Stomach smooth muscle (tissue), 2 donors: Measurements from ENCODE around the gene PPP2R5C.

ENCODE experiments used
- H3K27ac ChIP-seq: one replicate; pipeline ENCODE4 v1.7.0; 2013; ENCODE audit warnings: mild to moderate bottlenecking, low read length, inconsistent platforms
- H3K27me3 ChIP-seq, 2 donors: one replicate each; pipeline ENCODE4 v1.7.0; 2013; ENCODE audit warnings: low read length in 2 of 2; ENCODE audit not compliant: insufficient read depth in 2 of 2, control insufficient read depth in 1 of 2
- H3K36me3 ChIP-seq, 2 donors: one replicate each; pipeline ENCODE4 v1.7.0; 2013; ENCODE audit warnings: low read length in 2 of 2; ENCODE audit not compliant: control insufficient read depth in 2 of 2, insufficient read depth in 2 of 2
- H3K4me1 ChIP-seq: one replicate; pipeline ENCODE4 v1.7.0; 2013; ENCODE audit warnings: low read length; ENCODE audit not compliant: control insufficient read depth, insufficient read depth
- H3K4me3 ChIP-seq, 2 donors: one replicate each; pipeline ENCODE4 v1.7.0; 2013; ENCODE audit warnings: low read length in 2 of 2
- H3K9ac ChIP-seq, 2 donors: one replicate each; pipeline ENCODE4 v1.7.0; 2013; ENCODE audit warnings: low read length in 2 of 2, mild to moderate bottlenecking in 1 of 2
- H3K9me3 ChIP-seq, 2 donors: one replicate each; pipeline ENCODE4 v1.7.0; 2013; ENCODE audit warnings: low read length in 2 of 2; ENCODE audit not compliant: control insufficient read depth in 2 of 2
- donor health status: healthy.
- donor health status: Pancreatic carcinoma.

PPP2R5C gene

DNA sequence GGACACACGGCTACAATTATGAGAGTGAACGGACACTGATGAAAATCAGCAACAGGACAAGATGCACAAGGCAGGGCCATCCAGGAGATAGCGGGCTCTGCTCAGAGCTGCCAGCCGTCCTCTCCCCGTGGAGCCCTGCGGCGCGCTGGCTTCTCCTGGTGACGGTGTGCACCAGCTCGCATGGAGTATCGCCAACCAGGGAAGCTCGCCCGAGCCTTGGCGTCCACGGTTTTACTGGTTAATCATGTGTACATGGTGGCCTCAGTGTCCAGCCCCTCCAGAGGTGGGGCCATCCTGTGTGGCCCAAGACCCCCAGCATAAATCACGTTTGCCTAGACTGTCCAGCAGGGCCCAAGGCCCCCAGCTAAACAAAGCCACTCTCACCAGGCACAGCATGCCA, 171.7 kb downstream of the PPP2R5C start:
- Histone ChIP-seq H3K36me3 (peaks cover 4 to 5% of the 10 kb centered on the region in 2 donors), H3K9me3 (no peaks in the 10 kb centered on the region), H3K9ac (no peak overlapping the region), H3K27me3 (no peaks in the 10 kb centered on the region), H3K27ac (no peak overlapping the region), H3K4me3 (no peak overlapping the region), H3K4me1 (no peaks in the 10 kb centered on the region)

DNA sequence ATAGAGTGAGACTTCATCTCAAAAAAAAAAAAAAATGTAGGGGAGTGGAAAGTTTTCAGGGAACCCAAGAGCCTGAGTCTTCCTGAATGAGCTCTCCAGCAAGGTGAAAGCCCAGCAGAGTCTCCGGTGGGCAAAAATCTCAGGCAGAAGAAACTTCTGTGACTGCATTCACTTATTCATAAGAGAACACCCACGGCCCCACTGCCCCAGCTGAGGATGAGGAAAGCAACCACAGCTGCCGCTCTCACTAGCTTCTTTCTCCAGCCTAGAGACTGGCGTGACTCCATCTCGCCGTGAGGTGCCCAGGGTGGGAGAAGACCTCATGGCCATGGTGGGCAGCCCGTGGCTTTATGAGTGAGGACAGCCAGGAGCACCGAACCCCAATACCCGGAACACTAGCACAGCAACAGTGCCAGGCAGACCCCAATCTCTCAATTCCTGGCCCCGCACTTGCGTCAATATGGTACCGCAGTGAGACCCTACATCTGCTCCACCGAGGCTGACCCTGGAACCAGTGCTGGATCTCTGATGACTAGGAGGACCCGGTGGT, 173.2 kb downstream of the PPP2R5C start:
- peaks cover 0 to 6% of the 10 kb centered on the region in 2 donors for H3K27me3 ChIP-seq
- no peaks in the 10 kb centered on the region for H3K4me1 ChIP-seq

DNA sequence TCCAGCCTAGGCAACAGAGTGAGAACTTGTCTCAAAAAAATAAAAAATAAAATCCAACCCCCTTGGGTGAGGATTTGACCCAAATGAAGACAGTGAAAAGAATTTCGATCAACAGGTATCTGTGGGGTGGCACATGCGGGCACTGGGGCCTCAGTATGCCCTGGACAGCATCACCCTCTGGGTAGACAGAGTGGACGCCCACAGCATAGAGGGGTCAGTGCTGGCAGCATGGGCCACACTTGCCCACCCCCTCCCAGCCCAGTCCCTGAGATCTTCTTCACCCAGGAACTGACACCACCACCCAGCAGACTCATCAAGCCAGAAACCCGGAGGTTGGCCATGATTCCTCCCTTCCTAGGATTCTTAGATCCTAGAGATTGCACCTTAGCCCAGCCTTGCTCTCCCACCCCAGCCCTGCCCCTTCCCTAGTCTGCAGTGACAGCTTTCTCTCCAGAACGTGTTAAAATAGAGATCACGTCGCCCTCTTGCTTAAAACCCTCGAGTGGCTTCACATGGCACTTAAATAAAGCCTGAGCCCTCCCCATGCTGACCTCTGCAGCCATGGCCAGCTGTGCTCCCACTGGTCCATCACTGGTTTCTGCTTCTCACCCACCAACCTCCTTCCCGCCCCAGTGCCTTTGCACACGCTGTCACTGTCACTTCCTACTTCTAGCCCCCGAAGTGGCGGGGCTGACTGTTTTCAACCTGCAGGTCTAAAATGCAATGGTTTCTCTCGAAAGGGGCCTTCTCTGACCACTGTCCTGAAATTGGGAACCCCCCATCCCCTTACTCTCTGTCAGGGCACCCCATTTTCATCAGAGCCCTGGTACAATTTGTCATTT, 176.6 kb downstream of the PPP2R5C start:
- no peak overlapping the region for H3K4me3 ChIP-seq
- H3K27ac ChIP-seq, result no peak overlapping the region
- H3K9ac ChIP-seq, result no peak overlapping the region
- H3K4me1 ChIP-seq, result no peaks in the 10 kb centered on the region
- H3K9me3 ChIP-seq, result no peaks in the 10 kb centered on the region
- peaks cover 6% of the 10 kb centered on the region in 2 donors for H3K27me3 ChIP-seq
- H3K36me3 ChIP-seq, result no peaks in the 10 kb centered on the region

More for the DNA sequence above, 173.2 kb downstream of the PPP2R5C start:
- Histone ChIP-seq H3K4me3 (no peak overlapping the region), H3K36me3 (no peaks in the 10 kb centered on the region), H3K9ac (no peak overlapping the region), H3K9me3 (no peaks in the 10 kb centered on the region), H3K27ac (no peak overlapping the region)

DNA sequence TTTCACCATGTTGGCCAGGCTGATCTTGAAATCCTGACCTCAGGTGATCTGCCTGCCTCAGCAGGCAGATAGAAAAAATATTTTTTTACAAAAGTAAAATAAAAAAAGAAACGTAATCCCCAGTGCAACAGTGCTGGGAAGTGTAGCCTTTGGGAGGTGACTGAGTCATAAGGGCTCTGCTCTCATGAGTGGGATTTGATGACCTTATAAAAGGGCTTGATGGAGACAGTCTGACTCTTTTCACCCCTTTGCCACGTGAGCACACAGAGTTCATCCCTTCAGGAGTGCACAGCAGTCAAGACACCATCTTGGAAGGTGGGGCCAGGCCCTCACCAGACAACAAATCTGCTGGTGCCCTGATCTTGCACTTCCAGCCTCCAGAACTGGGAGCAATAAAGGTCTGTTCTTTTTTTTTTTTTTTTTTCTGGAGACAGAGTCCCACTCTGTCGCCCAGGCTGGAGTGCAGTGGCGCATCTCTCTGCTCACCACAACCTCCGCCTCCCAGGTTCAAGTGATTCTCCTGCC, 178.2 kb downstream of the PPP2R5C start:
- H3K4me3 ChIP-seq, result no peak overlapping the region
- peaks cover 6% of the 10 kb centered on the region in 2 donors for H3K27me3 ChIP-seq
- no peaks in the 10 kb centered on the region for H3K4me1 ChIP-seq
- H3K27ac ChIP-seq, result no peak overlapping the region
- no peaks in the 10 kb centered on the region for H3K9me3 ChIP-seq
- H3K36me3 ChIP-seq, result no peaks in the 10 kb centered on the region
- H3K9ac ChIP-seq, result no peak overlapping the region

DNA sequence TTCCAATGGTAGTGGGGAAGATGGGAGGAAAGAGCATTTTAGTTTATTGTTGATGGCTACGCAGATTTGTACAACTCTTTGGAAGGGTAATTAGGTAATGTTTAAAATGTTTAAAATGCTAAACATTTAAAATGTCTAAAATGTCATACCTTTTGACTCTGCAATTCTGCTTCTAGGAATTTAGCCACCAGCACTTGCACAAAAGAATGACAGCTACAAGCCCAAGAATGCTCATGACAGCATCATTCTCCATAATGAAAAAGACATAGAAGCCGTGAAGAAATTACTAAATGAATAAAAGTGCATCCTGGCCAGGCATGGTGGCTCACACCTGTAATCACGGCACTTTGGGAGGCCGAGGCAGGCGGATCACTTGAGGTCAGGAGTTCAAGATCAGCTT, 182.9 kb downstream of the PPP2R5C start:
- Histone ChIP-seq H3K36me3 (no peaks in the 10 kb centered on the region), H3K27me3 (peaks cover 5 to 9% of the 10 kb centered on the region in 2 donors), H3K27ac (no peak overlapping the region), H3K9me3 (no peaks in the 10 kb centered on the region), H3K9ac (no peak overlapping the region), H3K4me3 (no peak overlapping the region), H3K4me1 (peaks cover 13% of the 10 kb centered on the region)

DNA sequence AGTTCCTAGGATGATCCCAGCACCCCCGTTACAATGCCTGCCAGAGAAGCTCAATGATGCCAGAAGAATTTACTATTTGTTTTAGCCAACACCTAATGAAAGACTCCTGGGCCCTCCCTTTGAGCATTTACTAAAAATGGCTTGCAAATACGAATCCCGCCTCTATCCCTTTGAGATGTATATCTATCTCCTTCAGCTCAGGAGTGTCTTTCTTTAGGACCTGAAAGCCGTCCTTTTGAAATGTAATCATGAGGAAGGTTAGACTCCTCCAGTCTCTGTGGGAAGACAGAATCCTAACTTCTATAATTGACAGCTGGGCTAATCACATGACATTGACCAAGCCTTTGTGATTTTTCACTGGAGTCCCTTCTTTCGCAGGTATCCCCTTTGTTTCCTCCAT, 183.7 kb downstream of the PPP2R5C start:
- Histone ChIP-seq H3K9me3 (no peaks in the 10 kb centered on the region), H3K27me3 (peaks cover 5 to 9% of the 10 kb centered on the region in 2 donors), H3K4me3 (no peak overlapping the region), H3K4me1 (peaks cover 17% of the 10 kb centered on the region), H3K9ac (peak overlapping the region in 1 of 2 donors; percentile 36), H3K36me3 (no peaks in the 10 kb centered on the region), H3K27ac (no peak overlapping the region)

GRCh38 chr14:101947577-101947903, 186.0 kb downstream of the PPP2R5C start:
- peaks cover 20% of the 10 kb centered on the region for H3K4me1 ChIP-seq
- H3K36me3 ChIP-seq, result no peaks in the 10 kb centered on the region

GRCh38 chr14:101947904-101948665, 186.6 kb downstream of the PPP2R5C start:
- H3K4me3 ChIP-seq, result peak overlapping the region; percentile 97 to 98
- peak overlapping the region; percentile 98 to 100 for H3K9ac ChIP-seq
- peaks cover 3 to 5% of the 10 kb centered on the region in 2 donors for H3K27me3 ChIP-seq
- no peaks in the 10 kb centered on the region for H3K9me3 ChIP-seq
- H3K36me3 ChIP-seq, result no peaks in the 10 kb centered on the region
- peak overlapping the region; percentile 98 for H3K27ac ChIP-seq
- peaks cover 20% of the 10 kb centered on the region for H3K4me1 ChIP-seq

More at GRCh38 chr14:101947577-101947903, 186.0 kb downstream of the PPP2R5C start:
- H3K9me3 ChIP-seq, result no peaks in the 10 kb centered on the region
- peak overlapping the region; percentile 85 to 100 for H3K9ac ChIP-seq
- peak overlapping the region; percentile 97 to 98 for H3K4me3 ChIP-seq
- H3K27me3 ChIP-seq, result peaks cover 5 to 6% of the 10 kb centered on the region in 2 donors
- H3K27ac ChIP-seq, result peak overlapping the region; percentile 98

DNA sequence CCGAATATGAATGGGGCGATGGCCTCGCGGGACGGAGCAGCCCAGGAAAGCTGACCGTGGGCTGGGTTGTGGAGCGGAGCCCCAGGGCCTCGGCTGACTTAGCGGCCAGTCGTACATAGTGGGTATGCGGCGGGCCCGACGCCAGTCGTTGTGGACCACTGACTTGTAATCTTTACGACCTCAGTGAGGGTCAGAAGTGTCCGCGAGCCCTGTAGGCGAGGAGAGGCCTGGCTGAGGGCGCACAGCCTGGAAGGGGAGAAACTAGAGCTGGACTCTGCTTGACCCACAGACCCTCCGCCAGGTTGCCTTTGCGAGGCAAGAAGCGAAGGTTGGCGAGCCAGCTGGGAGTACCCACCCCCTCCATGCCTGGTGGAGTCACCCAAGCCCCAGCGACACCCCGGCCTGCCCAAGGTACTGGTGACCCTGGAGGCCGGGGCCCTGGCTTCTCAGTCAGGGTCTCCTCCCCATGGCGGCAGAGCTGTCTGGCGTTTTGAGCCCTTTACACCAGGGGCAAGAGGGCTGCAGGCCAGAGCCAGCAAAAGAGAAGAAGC, 187.2 kb downstream of the PPP2R5C start:
- Histone ChIP-seq H3K36me3 (no peaks in the 10 kb centered on the region), H3K27ac (peak overlapping the region; percentile 98), H3K9me3 (no peaks in the 10 kb centered on the region), H3K27me3 (peaks cover 3 to 5% of the 10 kb centered on the region in 2 donors), H3K9ac (peak overlapping the region; percentile 98), H3K4me1 (peaks cover 20% of the 10 kb centered on the region), H3K4me3 (peak overlapping the region; percentile 97 to 98)

DNA sequence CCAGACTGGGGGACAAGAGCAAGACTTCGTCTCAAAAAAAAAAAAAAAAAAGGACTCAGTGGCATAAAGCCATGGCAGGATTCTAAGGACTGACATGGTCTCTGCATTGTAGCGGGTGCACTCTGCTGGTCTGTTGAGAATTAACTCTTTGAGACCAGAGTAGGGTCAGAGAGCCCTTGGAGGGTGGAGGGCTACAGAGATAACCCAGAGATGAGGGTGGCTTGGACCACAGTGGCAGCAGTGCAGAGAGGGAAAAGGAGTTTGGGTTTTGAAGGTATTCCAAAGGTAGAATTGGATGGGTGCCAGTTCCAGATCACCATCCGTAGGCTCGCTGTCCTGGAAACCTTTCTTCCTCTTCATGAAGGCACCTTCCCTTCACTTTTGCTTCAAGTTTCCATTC, 188.6 kb downstream of the PPP2R5C start:
- no peak overlapping the region for H3K4me3 ChIP-seq
- no peaks in the 10 kb centered on the region for H3K9me3 ChIP-seq
- H3K27me3 ChIP-seq, result peaks cover 3% of the 10 kb centered on the region in 2 donors
- H3K36me3 ChIP-seq, result no peaks in the 10 kb centered on the region
- peak overlapping the region in 1 of 2 donors; percentile 14 for H3K9ac ChIP-seq
- peaks cover 20% of the 10 kb centered on the region for H3K4me1 ChIP-seq
- no peak overlapping the region for H3K27ac ChIP-seq
